GM21515 (cell line): ENCODE results near the gene ZFAND3.
"Not testable (repeated sequence)": the region's sequence is repeated elsewhere in the genome, so short reads cannot be mapped to it uniquely, and the experiment has no call there.

Experiments used
- ATAC-seq: cut with Tn5 transposase; IDR thresholded peaks from one replicate; pipeline ENCODE4 v1.9.1; 2021; ENCODE audit not compliant: unreplicated experiment

Gene ZFAND3

DNA sequence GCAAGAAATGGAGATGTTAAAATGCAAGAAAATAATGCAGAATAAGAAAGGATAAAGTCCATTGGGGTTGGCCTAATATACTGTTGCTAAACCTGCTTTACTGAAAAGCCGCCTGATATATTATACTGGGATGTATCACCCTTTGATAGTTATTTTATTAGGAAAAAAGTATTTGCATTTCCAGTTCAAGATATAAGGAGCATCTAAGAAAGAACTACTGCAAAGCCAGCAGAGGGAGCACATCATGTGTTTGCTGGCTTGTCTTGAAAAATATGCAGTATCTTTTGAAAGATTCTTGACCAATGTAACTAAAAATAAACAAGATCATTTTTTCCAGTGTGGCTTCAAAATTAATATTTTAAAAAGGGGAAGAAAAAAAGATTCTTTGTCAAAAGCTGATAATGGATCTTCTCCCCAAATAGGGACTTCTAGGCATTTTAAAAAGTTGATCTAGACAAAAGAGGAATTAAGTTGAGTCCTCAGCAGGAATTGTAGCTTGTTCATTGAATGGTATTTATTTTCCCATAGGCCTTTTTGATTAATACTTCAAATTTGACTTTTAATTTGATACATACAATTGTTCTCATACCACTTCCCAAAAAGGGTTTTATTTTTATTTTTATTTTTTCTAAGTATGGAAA lies 214.9 kb downstream of the ZFAND3 start:
- no peak for ATAC-seq

GRCh38 chr6:38035478-38035877 lies 216.0 kb downstream of the ZFAND3 start:
- ATAC-seq, result no peak

DNA sequence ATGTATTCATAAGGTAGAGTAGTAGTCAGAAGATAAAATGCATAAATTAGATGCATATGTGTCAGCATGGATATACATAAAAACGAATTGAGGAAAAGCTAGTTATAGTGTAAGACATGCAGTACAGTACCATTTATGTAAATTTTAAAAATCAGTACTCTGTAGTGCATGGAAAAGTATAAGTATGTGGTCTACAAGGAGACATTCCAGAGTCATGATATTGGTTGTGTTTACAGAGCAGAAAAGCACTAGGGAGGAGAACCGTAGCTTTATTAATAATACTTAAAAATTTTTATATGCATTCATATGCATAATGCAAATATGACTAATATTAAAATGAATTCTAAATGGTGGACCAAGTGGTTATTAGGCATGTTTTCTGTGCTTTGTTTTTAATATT lies 220.0 kb downstream of the ZFAND3 start:
- no peak for ATAC-seq

DNA sequence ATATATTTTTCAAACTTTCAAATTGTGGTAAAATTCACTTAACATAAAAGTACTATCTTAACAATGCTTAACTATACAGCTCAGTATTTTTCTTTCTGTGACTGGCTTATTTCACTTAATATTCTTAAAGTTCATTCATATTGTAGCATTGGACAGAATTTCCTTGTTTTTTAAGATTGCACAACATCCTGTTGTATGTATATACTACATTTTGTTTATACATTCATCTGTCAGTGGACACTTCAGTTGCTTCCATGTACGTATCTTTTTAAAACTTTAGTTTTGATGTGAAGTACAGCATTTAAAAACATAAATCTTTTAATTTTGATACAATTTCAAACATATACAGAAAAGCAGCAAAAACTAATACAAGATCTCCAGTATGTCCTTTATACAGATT lies 220.7 kb downstream of the ZFAND3 start:
- no peak for ATAC-seq

- ATAC-seq, result no peak
Observed at GRCh38 chr6:38043259-38043753, 223.8 kb downstream of the ZFAND3 start.

GRCh38 chr6:38045701-38046305 lies 226.3 kb downstream of the ZFAND3 start:
- ATAC-seq, result no peak

GRCh38 chr6:38047562-38047961 lies 228.0 kb downstream of the ZFAND3 start:
- no peak for ATAC-seq

DNA sequence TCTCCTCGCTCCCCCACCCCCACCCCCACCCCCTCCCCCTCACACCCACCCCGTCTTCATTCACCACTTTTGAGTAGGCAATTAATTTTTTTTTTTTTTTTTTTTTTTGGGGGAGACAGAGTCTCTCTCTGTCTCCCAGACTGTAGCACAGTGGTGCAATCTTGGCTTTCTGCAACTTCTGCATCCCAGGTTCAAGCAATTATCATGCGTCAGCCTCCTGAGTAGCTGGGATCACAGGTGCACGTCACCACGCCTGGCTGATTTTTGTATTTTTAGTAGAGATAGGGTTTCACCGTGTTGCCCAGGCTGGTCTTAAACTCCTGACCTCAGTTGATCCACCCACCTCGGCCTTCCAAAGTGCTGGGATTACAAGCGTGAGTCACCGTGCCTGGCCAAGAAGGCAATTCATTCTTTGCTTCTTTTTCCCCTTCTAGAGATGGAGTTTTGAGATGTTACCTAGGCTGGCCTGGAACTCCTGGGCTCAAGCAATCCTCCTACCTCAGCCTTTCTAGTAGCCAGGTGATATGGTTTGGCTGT lies 230.4 kb downstream of the ZFAND3 start:
- ATAC-seq, result not testable (repeated sequence)

DNA sequence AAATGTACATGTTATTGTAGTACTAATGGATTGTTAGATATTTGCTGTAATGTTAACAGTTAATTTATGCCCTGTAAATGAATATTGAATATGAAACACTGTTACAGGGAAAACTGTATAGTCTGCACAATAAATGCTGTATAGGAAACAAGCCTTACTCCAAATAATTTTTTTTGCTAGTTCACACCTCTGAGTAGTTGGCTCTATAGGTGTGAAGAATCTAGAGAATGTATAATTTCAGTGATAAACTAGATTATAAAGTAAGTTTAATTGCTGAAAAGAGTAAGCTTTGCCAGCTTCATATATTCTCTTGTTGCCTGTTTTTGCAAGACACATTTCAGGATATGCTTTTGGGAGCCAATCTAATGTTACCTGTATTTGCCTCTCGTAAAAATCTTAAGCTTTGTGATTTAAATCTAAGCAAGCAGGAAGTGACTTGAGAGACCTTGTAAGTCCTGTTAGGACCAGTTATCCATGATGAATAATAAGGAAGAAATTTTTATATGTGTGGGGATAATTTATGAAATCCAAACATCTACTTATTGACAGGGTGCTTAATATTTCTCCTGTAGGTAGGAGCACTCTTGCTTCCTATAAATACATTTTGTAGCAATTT lies 232.4 kb downstream of the ZFAND3 start:
- ATAC-seq, result no peak

- ATAC-seq, result no peak
Observed at GRCh38 chr6:38054527-38055202, 235.1 kb downstream of the ZFAND3 start.

- no peak for ATAC-seq
Observed at GRCh38 chr6:38055203-38055589, 235.7 kb downstream of the ZFAND3 start.

DNA sequence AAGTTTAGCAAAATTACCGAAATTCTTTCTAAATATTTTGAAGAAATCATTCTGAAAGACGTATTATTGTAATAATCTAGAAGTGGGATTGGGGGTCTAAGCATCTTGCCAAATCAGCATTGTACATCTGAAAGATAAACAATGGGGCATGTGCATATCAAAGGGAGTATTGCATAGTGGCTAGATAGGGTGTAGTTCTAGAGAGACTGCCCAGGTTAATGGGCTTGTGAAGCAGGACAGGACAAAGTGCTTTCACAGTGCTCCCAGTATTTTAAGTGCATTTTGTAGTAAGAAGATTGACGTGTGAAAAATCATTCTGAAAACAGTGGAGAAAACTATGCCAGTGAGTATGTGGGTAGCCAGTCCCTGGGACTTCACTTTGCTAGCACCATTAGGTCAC lies 236.8 kb downstream of the ZFAND3 start:
- no peak for ATAC-seq

DNA sequence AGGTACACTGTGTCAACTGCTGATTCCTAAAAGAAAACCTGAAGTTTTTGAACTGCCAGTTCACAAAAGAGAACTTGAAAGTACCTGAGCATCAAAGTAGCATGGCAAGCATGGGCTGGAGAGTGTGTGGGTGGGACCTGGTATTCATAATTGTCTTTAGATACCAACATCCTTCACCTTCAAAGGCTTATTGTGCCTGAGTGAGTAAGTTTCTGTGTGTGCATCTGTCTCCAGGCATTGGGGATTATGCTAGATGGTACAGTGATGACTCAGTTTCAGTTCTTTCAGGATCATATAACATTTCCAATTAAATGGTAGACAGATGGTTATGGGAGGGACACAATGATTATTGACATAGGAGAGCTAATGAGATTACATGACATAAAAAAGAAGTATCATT lies 238.5 kb downstream of the ZFAND3 start:
- ATAC-seq, result no peak

DNA sequence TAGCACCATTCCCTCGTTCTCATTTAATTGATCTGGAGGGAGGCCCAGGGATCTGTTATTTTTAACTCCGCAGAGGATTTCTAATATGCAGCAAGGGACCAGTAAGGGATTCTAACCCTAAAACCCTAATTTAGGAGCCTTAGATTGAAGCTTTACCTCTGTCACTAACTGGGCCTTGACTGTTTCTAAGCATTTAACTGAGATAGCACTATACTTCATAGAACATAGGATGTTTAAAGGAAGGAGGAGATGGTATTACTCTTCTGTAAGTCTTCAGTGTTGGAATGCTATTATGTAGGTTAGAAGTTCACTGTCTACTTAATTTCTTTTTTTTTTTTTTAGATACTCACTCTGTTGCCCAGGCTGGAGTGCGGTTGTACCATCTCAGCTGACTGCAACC lies 242.5 kb downstream of the ZFAND3 start:
- ATAC-seq, result no peak

GRCh38 chr6:38063973-38064372 lies 244.4 kb downstream of the ZFAND3 start:
- no peak for ATAC-seq

DNA sequence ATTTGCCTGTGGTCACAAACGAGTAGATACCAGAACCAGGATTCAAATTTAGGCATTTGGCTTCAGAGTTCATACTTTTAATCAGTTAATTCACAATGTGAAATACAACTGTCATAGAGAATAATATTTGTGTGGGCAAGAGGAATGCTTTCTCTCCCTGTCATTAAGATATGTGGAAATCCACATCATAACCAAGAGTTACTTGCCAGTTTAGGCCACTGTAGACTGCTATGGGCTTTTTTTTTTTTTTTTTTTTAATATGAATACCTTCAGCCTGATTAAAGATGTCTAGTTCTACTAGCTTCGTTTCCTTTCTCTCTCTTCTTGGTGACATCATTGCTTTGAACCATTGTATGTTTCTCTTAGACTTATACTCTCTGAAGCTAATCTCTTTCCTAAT lies 244.9 kb downstream of the ZFAND3 start:
- ATAC-seq, result no peak

DNA sequence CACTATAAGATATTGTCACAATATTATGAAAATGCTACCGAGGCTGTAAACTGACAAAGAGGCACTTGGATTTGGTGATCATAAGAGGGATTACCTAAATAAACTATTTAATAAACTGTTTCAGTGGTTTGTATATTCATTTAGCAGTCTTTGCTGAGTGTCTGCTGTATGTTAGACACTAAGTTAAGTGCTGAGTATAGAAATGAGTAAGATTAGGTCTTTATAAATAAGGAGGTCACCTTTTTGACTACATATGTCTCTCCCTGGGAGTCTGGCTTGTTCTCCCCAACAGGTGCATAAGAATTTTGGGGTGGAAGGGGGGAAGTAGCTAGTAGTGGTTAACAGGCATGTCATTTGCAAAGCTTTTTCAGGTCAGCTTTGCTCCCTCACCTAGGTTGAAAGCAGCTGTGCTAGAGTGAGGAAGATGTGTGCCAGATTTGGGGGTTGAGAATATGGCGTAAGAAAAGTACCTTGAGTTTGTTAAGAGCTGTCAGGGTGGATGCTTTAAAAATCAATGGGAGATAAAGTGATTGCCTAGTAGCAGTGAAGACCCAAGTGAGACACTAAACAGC lies 246.3 kb downstream of the ZFAND3 start:
- no peak for ATAC-seq

- ATAC-seq, result no peak
Observed at GRCh38 chr6:38067263-38067980, 247.9 kb downstream of the ZFAND3 start.

- ATAC-seq, result no peak
Observed at GRCh38 chr6:38068854-38069590, 249.5 kb downstream of the ZFAND3 start.

- ATAC-seq, result no peak
Observed at GRCh38 chr6:38077488-38078030, 258.0 kb downstream of the ZFAND3 start.
